Spleen (tissue), 11 donors: ENCODE measurements around the gene SLC16A10. TPM values are rescaled to one million over a fixed set of nuclear protein-coding genes. Genes with fewer than 3 reads are reported as not detected.

Source experiments
- DNase-seq: peaks from one replicate; pipeline ENCODE4 v3.0.0-alpha.2; 2020
- H3K27ac ChIP-seq, 8 donors: fragments of 200-600 bp; sonication (generic) in 7 of 8; 1 replicate in 4 of 8; 2 replicates in 4 of 8; pipeline versions ENCODE4 v1.5.0 to v1.8.0; 2016 to 2021; ENCODE audit warnings: inconsistent platforms in 4 of 8, mild to moderate bottlenecking in 4 of 8, moderate library complexity in 1 of 8
- H3K27me3 ChIP-seq, 7 donors: fragments of 200-600 bp; sonication (generic) in 6 of 7; replicated peaks in 1 of 7; 1 replicate in 4 of 7; 2 replicates in 3 of 7; pipeline versions ENCODE4 v1.5.0 to v1.8.0; 2016 to 2021; ENCODE audit warnings: inconsistent platforms in 3 of 7, mild to moderate bottlenecking in 1 of 7
- H3K36me3 ChIP-seq, 6 donors: fragments of 200-600 bp; sonication (generic) in 5 of 6; 1 replicate in 4 of 6; 2 replicates in 2 of 6; pipeline versions ENCODE4 v1.5.0 to v1.8.0; 2016 to 2021; ENCODE audit warnings: inconsistent platforms in 2 of 6
- H3K4me1 ChIP-seq, 6 donors: fragments of 200-600 bp; sonication (generic) in 5 of 6; 1 replicate in 3 of 6; 2 replicates in 3 of 6; pipeline versions ENCODE4 v1.5.0 to v1.8.0; 2016 to 2021; ENCODE audit warnings: inconsistent platforms in 3 of 6
- H3K4me3 ChIP-seq, 8 donors: fragments of 200-600 bp; sonication (generic) in 7 of 8; 1 replicate in 4 of 8; 2 replicates in 4 of 8; pipeline versions ENCODE4 v1.5.0 to v1.8.0; 2016 to 2021; ENCODE audit warnings: inconsistent platforms in 4 of 8, mild to moderate bottlenecking in 4 of 8, moderate library complexity in 2 of 8
- H3K9me3 ChIP-seq, 8 donors: fragments of 200-600 bp; sonication (generic) in 7 of 8; 1 replicate in 4 of 8; 2 replicates in 4 of 8; pipeline versions ENCODE4 v1.5.0 to v1.8.0; 2016 to 2021; ENCODE audit warnings: inconsistent platforms in 4 of 8
- CTCF ChIP-seq, 11 experiments: fragments of 200-600 bp in 7 of 11; fragments of 450-650 bp in 4 of 11; sonication (generic) in 4 of 11; IDR thresholded peaks in 8 of 11; conservative IDR thresholded peaks in 3 of 11; 1 replicate in 7 of 11; 2 replicates in 4 of 11; pipeline versions ENCODE4 v1.4.0 to v1.8.0; 2016 to 2021; ENCODE audit warnings: antibody characterized with exemption in 11 of 11, inconsistent platforms in 4 of 11, mild to moderate bottlenecking in 1 of 11
- POLR2A ChIP-seq, 3 donors: fragments of 450-650 bp; IDR thresholded peaks; one replicate each; pipeline ENCODE4 v1.5.1; 2017; ENCODE audit warnings: antibody characterized with exemption in 3 of 3, mild to moderate bottlenecking in 1 of 3
- POLR2AphosphoS5 ChIP-seq, 3 donors: sonication (generic); formaldehyde crosslinking; IDR thresholded peaks; one replicate each; pipeline ENCODE4 v1.5.1; 2017; ENCODE audit warnings: antibody characterized with exemption in 3 of 3
- WGBS, 5 donors: extraction: QIAGEN DNeasy Blood & Tissue Kit in 3 of 5; methylation state at CpG; one replicate each; pipeline versions ENCODE4 v1.1.5 to v1.1.7; 2013 to 2018; 5-methylcytosine and 5-hydroxymethylcytosine counted together
- intact Hi-C: fragments of 100-400 bp; cut with DNase I; formaldehyde crosslinking; loops from one replicate; pipeline ENCODE4 v1.15.0; 2023; ENCODE audit warnings: low total_unique reads
- polyA plus RNA-seq, 3 donors: library from polyadenylated mRNA; stranded (reverse); fragments of 200-250 nt; gene quantifications; one replicate each; pipeline ENCODE4 v1.2.1, GENCODE V29; 2013
- total RNA-seq, 7 donors: library from RNA; depleted of rRNA in 3 of 7; stranded (reverse); fragments of >200 nt in 3 of 7; fragmentation: NEBNext Ultra II Directional in 4 of 7; extraction: Animal tissue kit (Norgen Biotek cat#: 25700) in 4 of 7; gene quantifications; one replicate each; pipeline versions ENCODE4 v1.1.0 to v1.2.1, GENCODE V29; 2016 to 2021
- donor health status: healthy with polysubstance abuse.
- donor health status: DM: no; HTN: no; CAD: no; lungs with moderate emphysema.
- donor health status: DM: no; HTN: no; CAD: no.
- donor health status: Bipolar disorder and iron deficiency.
- donor health status: healthy.
- donor health status: DM: no; HTN: no; CAD: no.
- donor health status: DM: yes; HTN: yes; CAD: no.

The SLC16A10 gene
- total and polyA plus RNA-seq, 10 donors: 0.24 to 19.9 (median 5.6) TPM

- Histone ChIP-seq H3K4me3 (no peak overlapping the region), H3K9me3 (no peaks in the 10 kb centered on the region), H3K36me3 (no peaks in the 10 kb centered on the region), H3K27me3 (peaks cover 0 to 21% (median 0%) of the 10 kb centered on the region in 7 donors), H3K4me1 (peaks cover 6 to 31% (median 23%) of the 10 kb centered on the region in 6 donors), H3K27ac (no peak overlapping the region)
- intact Hi-C loops: loop anchor here (5.0 kb wide), 1 partner anchor 226 kb away; the partner anchor contains the start of gene REV3L
- DNase-seq: no peak
- TF ChIP-seq POLR2A (IDR thresholded peaks at IDR 0.05): no peak
- no peak for TF ChIP-seq POLR2AphosphoS5 (IDR thresholded peaks at IDR 0.05)
- TF ChIP-seq CTCF (IDR thresholded peaks at IDR 0.05 in 8 of 11, conservative IDR thresholded peaks at IDR 0.05 in 3 of 11): no peak
These were observed 169.3 kb downstream of the SLC16A10 start for GRCh38 chr6:111256646-111257045.

- intact Hi-C loops: loop anchor here (5.0 kb wide), 1 partner anchor 224 kb away; the partner anchor contains the start of gene REV3L
- TF ChIP-seq POLR2A (IDR thresholded peaks at IDR 0.05) (no peak), POLR2AphosphoS5 (IDR thresholded peaks at IDR 0.05) (no peak), CTCF (IDR thresholded peaks at IDR 0.05 in 8 of 11, conservative IDR thresholded peaks at IDR 0.05 in 3 of 11) (no peak)
These were observed 170.7 kb downstream of the SLC16A10 start for GRCh38 chr6:111258010-111258409.

GRCh38 chr6:111258615-111259088 is 171.3 kb downstream of the SLC16A10 start:
- H3K9me3 ChIP-seq: no peaks in the 10 kb centered on the region
- TF ChIP-seq POLR2A (IDR thresholded peaks at IDR 0.05) (no peak), CTCF (IDR thresholded peaks at IDR 0.05 in 8 of 11, conservative IDR thresholded peaks at IDR 0.05 in 3 of 11) (no peak), POLR2AphosphoS5 (IDR thresholded peaks at IDR 0.05) (no peak)
- H3K36me3 ChIP-seq: peaks cover 0 to 11% (median under 1%) of the 10 kb centered on the region in 6 donors
- intact Hi-C loops: loop anchor here (5.0 kb wide), 1 partner anchor 224 kb away; the partner anchor contains the start of gene REV3L
- peak overlapping the region in 6 of 8 donors; percentile 90 to 95 (median 94) for H3K27ac ChIP-seq
- DNase-seq: no peak
- H3K4me1 ChIP-seq: peaks cover 6 to 47% (median 29%) of the 10 kb centered on the region in 6 donors
- whole genome bisulfite sequencing, 5 donors: 19 to 24% (median 23%) methylated on average over 18 of the region's 18 CpGs
- peaks cover 0 to 18% (median 0%) of the 10 kb centered on the region in 7 donors for H3K27me3 ChIP-seq
- peak overlapping the region in 6 of 8 donors; percentile 66 to 89 (median 76) for H3K4me3 ChIP-seq

More at GRCh38 chr6:111258010-111258409, 170.7 kb downstream of the SLC16A10 start:
- no peak overlapping the region for H3K4me3 ChIP-seq
- H3K4me1 ChIP-seq: peaks cover 6 to 43% (median 28%) of the 10 kb centered on the region in 6 donors
- 91 to 95% (median 93%) methylated on average over 13 of the region's 13 CpGs for WGBS, 5 donors
- H3K9me3 ChIP-seq: no peaks in the 10 kb centered on the region
- no peak overlapping the region for H3K27ac ChIP-seq
- no peak for DNase-seq
- H3K36me3 ChIP-seq: peaks cover 0 to 7% (median 0%) of the 10 kb centered on the region in 6 donors
- peaks cover 0 to 21% (median 0%) of the 10 kb centered on the region in 7 donors for H3K27me3 ChIP-seq

- H3K27me3 ChIP-seq: peaks cover 0 to 13% (median 0%) of the 10 kb centered on the region in 7 donors
- TF ChIP-seq POLR2A (IDR thresholded peaks at IDR 0.05) (peak in 1 of 3 donors; percentile 68), POLR2AphosphoS5 (IDR thresholded peaks at IDR 0.05) (peak; percentile 96 to 98 (median 97)), CTCF (IDR thresholded peaks at IDR 0.05 in 8 of 11, conservative IDR thresholded peaks at IDR 0.05 in 3 of 11) (peak; percentile 89 to 100 (median 98))
These were observed 172.0 kb downstream of the SLC16A10 start for GRCh38 chr6:111259089-111259831.

More at GRCh38 chr6:111259089-111259831, 172.0 kb downstream of the SLC16A10 start:
- Histone ChIP-seq H3K4me1 (peaks cover 6 to 47% (median 29%) of the 10 kb centered on the region in 6 donors), H3K36me3 (peaks cover 0 to 17% (median 6%) of the 10 kb centered on the region in 6 donors), H3K4me3 (peak overlapping the region; percentile 64 to 89 (median 75)), H3K9me3 (no peaks in the 10 kb centered on the region), H3K27ac (peak overlapping the region; percentile 76 to 95 (median 92))
- 1 to 3% (median 1%) methylated on average over 52 to 59 of the region's 59 CpGs for WGBS, 5 donors
- intact Hi-C loops: loop anchor here (5.0 kb wide), 1 partner anchor 223 kb away; the partner anchor contains the start of gene REV3L
- DNase-seq: peak; percentile 100
